ENCODE measurements around the gene CARM1.

The CARM1 gene

DNA sequence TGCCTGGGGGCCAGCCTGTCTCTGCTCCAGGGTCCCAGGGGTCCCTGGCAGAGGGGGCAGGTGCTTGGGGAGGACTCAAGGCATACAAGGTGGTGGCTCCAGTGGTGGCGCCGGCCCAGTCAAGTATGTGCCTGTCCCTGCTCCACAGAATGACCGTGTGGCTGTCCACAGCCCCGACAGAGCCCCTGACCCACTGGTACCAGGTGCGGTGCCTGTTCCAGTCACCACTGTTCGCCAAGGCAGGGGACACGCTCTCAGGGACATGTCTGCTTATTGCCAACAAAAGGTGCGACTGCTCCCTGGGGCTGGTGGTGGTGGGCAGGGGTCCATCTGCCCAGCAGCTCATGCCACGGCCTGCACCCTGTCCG, 48.9 kb downstream of the CARM1 start:
- H3K4me1 ChIP-seq (ENCODE audit: control insufficient read depth in 1 of 2, insufficient read depth in 2 of 2, low read length in 2 of 2) = no peaks in the 10 kb centered on the region
- H3K27ac ChIP-seq (ENCODE audit: low read depth, low read length) = no peak overlapping the region
- peaks cover 19 to 81% of the 10 kb centered on the region in 2 donors for H3K36me3 ChIP-seq (ENCODE audit: control insufficient read depth in 1 of 2, insufficient read depth in 2 of 2, low read length in 2 of 2)
- H3K4me3 ChIP-seq (ENCODE audit: low read depth in 1 of 2, low read length in 2 of 2) = no peak overlapping the region
- no peak overlapping the region for H3K9ac ChIP-seq (ENCODE audit: low read depth in 1 of 2, low read length in 2 of 2)
- H3K27me3 ChIP-seq (ENCODE audit: control insufficient read depth in 1 of 2, insufficient read depth in 2 of 2, low read length in 2 of 2) = no peaks in the 10 kb centered on the region
- no peaks in the 10 kb centered on the region for H3K9me3 ChIP-seq (ENCODE audit: control insufficient read depth in 1 of 2, low read length in 2 of 2)

DNA sequence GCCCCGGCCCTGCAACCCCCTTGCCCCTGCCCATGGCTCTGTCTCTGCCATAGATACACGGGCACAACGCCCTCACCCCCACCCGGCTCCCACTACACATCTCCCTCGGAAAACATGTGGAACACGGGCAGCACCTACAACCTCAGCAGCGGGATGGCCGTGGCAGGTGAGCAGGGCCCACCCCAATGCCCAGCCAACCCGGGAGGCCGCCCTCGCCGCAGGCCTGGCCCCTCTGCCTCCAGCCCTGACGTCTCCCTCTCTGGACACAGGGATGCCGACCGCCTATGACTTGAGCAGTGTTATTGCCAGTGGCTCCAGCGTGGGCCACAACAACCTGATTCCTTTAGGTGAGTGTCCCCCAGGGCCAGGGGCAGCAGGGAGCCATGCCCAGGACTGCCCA, 49.4 kb downstream of the CARM1 start:
- Histone ChIP-seq H3K9me3 (ENCODE audit: control insufficient read depth in 1 of 2, low read length in 2 of 2) (no peaks in the 10 kb centered on the region), H3K36me3 (ENCODE audit: control insufficient read depth in 1 of 2, insufficient read depth in 2 of 2, low read length in 2 of 2) (peaks cover 22 to 79% of the 10 kb centered on the region in 2 donors), H3K4me3 (ENCODE audit: low read depth in 1 of 2, low read length in 2 of 2) (no peak overlapping the region), H3K27ac (ENCODE audit: low read depth, low read length) (no peak overlapping the region), H3K27me3 (ENCODE audit: control insufficient read depth in 1 of 2, insufficient read depth in 2 of 2, low read length in 2 of 2) (no peaks in the 10 kb centered on the region), H3K9ac (ENCODE audit: low read depth in 1 of 2, low read length in 2 of 2) (no peak overlapping the region), H3K4me1 (ENCODE audit: control insufficient read depth in 1 of 2, insufficient read depth in 2 of 2, low read length in 2 of 2) (no peaks in the 10 kb centered on the region)

DNA sequence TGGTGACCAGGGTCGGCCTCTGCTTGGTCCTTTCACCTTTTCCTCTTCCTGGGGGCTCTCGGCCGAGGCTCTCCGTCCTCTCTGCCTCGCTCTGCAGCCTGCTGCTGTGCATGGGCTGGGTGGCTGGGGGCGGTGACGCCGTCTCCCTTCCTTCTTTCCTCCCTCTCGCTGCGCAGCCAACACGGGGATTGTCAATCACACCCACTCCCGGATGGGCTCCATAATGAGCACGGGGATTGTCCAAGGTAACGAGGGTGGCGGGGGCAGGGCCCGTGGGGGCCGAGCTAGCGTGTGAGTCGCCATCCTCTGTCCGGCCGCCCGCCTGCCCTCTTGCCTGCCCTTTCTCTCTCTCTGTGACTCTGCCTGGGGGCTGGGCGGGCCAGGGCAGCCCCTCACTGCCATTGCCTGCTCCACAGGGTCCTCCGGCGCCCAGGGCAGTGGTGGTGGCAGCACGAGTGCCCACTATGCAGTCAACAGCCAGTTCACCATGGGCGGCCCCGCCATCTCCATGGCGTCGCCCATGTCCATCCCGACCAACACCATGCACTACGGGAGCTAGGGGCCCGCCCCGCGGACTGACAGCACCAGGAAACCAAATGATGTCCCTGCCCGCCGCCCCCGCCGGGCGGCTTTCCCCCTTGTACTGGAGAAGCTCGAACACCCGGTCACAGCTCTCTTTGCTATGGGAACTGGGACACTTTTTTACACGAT, 50.0 kb downstream of the CARM1 start:
- H3K4me1 ChIP-seq (ENCODE audit: control insufficient read depth in 1 of 2, insufficient read depth in 2 of 2, low read length in 2 of 2) = no peaks in the 10 kb centered on the region
- no peaks in the 10 kb centered on the region for H3K27me3 ChIP-seq (ENCODE audit: control insufficient read depth in 1 of 2, insufficient read depth in 2 of 2, low read length in 2 of 2)
- H3K27ac ChIP-seq (ENCODE audit: low read depth, low read length) = no peak overlapping the region
- H3K4me3 ChIP-seq (ENCODE audit: low read depth in 1 of 2, low read length in 2 of 2) = no peak overlapping the region
- H3K36me3 ChIP-seq (ENCODE audit: control insufficient read depth in 1 of 2, insufficient read depth in 2 of 2, low read length in 2 of 2) = peaks cover 22 to 74% of the 10 kb centered on the region in 2 donors
- no peaks in the 10 kb centered on the region for H3K9me3 ChIP-seq (ENCODE audit: control insufficient read depth in 1 of 2, low read length in 2 of 2)
- no peak overlapping the region for H3K9ac ChIP-seq (ENCODE audit: low read depth in 1 of 2, low read length in 2 of 2)

DNA sequence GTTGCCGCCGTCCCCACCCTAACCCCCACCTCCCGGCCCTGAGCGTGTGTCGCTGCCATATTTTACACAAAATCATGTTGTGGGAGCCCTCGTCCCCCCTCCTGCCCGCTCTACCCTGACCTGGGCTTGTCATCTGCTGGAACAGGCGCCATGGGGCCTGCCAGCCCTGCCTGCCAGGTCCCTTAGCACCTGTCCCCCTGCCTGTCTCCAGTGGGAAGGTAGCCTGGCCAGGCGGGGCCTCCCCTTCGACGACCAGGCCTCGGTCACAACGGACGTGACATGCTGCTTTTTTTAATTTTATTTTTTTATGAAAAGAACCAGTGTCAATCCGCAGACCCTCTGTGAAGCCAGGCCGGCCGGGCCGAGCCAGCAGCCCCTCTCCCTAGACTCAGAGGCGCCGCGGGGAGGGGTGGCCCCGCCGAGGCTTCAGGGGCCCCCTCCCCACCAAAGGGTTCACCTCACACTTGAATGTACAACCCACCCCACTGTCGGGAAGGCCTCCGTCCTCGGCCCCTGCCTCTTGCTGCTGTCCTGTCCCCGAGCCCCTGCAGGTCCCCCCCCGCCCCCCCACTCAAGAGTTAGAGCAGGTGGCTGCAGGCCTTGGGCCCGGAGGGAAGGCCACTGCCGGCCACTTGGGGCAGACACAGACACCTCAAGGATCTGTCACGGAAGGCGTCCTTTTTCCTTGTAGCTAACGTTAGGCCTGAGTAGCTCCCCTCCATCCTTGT, 50.7 kb downstream of the CARM1 start:
- Histone ChIP-seq H3K9me3 (ENCODE audit: control insufficient read depth in 1 of 2, low read length in 2 of 2) (no peaks in the 10 kb centered on the region), H3K4me3 (ENCODE audit: low read depth in 1 of 2, low read length in 2 of 2) (no peak overlapping the region), H3K4me1 (ENCODE audit: control insufficient read depth in 1 of 2, insufficient read depth in 2 of 2, low read length in 2 of 2) (no peaks in the 10 kb centered on the region), H3K27me3 (ENCODE audit: control insufficient read depth in 1 of 2, insufficient read depth in 2 of 2, low read length in 2 of 2) (no peaks in the 10 kb centered on the region), H3K27ac (ENCODE audit: low read depth, low read length) (no peak overlapping the region), H3K9ac (ENCODE audit: low read depth in 1 of 2, low read length in 2 of 2) (no peak overlapping the region), H3K36me3 (ENCODE audit: control insufficient read depth in 1 of 2, insufficient read depth in 2 of 2, low read length in 2 of 2) (peaks cover 22 to 69% of the 10 kb centered on the region in 2 donors)

DNA sequence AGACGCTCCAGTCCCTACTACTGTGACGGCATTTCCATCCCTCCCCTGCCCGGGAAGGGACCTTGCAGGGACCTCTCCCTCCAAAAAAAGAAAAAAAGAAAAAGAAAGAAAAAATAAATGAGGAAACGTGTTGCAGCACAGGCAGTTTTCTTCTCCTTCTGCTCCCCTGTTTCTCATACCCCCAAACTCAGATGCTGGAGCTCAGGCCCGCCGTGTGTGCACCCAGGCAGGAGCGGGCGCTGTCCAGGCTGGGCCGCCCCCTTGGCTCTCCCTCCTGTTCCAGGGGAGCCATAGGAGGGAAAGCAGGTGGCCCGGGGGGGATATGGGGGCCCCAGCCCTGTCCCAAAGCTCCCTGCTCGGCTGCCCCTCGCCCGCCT, 51.3 kb downstream of the CARM1 start:
- peaks cover 22 to 69% of the 10 kb centered on the region in 2 donors for H3K36me3 ChIP-seq (ENCODE audit: control insufficient read depth in 1 of 2, insufficient read depth in 2 of 2, low read length in 2 of 2)
- no peak overlapping the region for H3K9ac ChIP-seq (ENCODE audit: low read depth in 1 of 2, low read length in 2 of 2)
- H3K27me3 ChIP-seq (ENCODE audit: control insufficient read depth in 1 of 2, insufficient read depth in 2 of 2, low read length in 2 of 2) = no peaks in the 10 kb centered on the region
- H3K4me3 ChIP-seq (ENCODE audit: low read depth in 1 of 2, low read length in 2 of 2) = no peak overlapping the region
- peaks cover 4 to 5% of the 10 kb centered on the region in 2 donors for H3K4me1 ChIP-seq (ENCODE audit: control insufficient read depth in 1 of 2, insufficient read depth in 2 of 2, low read length in 2 of 2)
- H3K9me3 ChIP-seq (ENCODE audit: control insufficient read depth in 1 of 2, low read length in 2 of 2) = no peaks in the 10 kb centered on the region
- H3K27ac ChIP-seq (ENCODE audit: low read depth, low read length) = no peak overlapping the region

DNA sequence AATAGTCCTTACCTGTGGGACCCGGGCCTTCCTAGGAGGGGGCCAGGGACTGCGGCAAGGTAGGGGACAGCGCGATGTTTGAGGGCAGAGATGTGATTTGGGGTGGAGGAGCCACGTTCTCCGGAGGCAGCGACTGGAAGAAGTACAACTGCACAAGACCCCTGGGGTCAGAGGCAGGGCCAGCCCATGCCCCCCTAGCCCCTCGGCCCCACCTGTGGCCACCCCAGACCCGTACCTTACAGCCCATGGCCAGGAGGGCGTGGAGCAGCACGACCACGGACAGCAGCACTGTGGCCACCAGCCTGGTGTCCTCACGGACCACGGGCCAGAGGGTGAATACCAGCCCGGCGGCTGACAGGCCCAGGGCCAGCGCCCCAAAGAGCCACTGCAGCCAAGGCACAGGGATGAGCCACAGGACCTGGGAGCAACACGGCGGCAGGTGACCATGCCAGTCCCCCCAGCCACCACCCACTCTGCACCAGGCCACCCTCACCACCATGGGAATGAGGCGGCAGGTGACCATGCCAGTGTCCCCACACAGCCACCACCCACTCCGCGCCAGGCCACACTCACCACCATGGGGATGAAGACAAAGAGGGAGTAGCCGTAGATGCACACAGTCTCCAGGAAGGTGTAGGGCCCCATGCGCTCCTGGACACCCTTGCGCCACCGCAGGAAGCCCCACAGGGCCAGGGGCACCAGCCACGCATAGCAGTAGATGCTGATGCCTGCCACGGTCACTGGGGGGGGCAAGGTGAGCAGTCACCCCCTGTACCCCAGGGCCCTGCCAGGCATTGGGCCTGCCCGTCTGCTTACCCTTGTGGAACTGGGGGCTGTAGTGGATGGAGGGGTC, 52.1 kb downstream of the CARM1 start:
- Histone ChIP-seq H3K27ac (ENCODE audit: low read depth, low read length) (no peak overlapping the region), H3K9ac (ENCODE audit: low read depth in 1 of 2, low read length in 2 of 2) (no peak overlapping the region), H3K36me3 (ENCODE audit: control insufficient read depth in 1 of 2, insufficient read depth in 2 of 2, low read length in 2 of 2) (peaks cover 22 to 62% of the 10 kb centered on the region in 2 donors), H3K4me1 (ENCODE audit: control insufficient read depth in 1 of 2, insufficient read depth in 2 of 2, low read length in 2 of 2) (peaks cover 5 to 10% of the 10 kb centered on the region in 2 donors), H3K9me3 (ENCODE audit: control insufficient read depth in 1 of 2, low read length in 2 of 2) (no peaks in the 10 kb centered on the region), H3K27me3 (ENCODE audit: control insufficient read depth in 1 of 2, insufficient read depth in 2 of 2, low read length in 2 of 2) (no peaks in the 10 kb centered on the region), H3K4me3 (ENCODE audit: low read depth in 1 of 2, low read length in 2 of 2) (no peak overlapping the region)

DNA sequence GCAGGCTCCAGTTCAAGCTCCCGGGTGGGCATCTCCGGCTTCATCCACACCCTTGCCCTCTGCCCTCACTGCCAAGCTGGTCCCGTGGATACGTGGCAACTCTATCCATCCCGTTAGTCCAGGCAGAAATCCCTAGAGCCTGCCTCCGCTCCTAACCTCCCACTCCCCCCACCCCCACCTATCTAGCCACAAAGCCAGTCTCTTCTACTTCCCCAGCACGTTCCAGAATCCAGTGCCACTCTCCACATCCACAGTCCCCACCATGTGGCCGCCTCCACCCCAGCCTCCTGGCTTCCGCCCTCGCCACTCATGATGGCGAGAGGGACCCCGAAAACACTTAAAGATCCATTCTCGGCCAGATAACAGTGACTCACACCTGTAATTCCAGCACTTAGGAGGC, 53.2 kb downstream of the CARM1 start:
- Histone ChIP-seq H3K27me3 (ENCODE audit: control insufficient read depth in 1 of 2, insufficient read depth in 2 of 2, low read length in 2 of 2) (no peaks in the 10 kb centered on the region), H3K9me3 (ENCODE audit: control insufficient read depth in 1 of 2, low read length in 2 of 2) (no peaks in the 10 kb centered on the region), H3K27ac (ENCODE audit: low read depth, low read length) (no peak overlapping the region), H3K36me3 (ENCODE audit: control insufficient read depth in 1 of 2, insufficient read depth in 2 of 2, low read length in 2 of 2) (peaks cover 16 to 53% of the 10 kb centered on the region in 2 donors), H3K4me1 (ENCODE audit: control insufficient read depth in 1 of 2, insufficient read depth in 2 of 2, low read length in 2 of 2) (peaks cover 7 to 17% of the 10 kb centered on the region in 2 donors), H3K9ac (ENCODE audit: low read depth in 1 of 2, low read length in 2 of 2) (no peak overlapping the region), H3K4me3 (ENCODE audit: low read depth in 1 of 2, low read length in 2 of 2) (no peak overlapping the region)

DNA sequence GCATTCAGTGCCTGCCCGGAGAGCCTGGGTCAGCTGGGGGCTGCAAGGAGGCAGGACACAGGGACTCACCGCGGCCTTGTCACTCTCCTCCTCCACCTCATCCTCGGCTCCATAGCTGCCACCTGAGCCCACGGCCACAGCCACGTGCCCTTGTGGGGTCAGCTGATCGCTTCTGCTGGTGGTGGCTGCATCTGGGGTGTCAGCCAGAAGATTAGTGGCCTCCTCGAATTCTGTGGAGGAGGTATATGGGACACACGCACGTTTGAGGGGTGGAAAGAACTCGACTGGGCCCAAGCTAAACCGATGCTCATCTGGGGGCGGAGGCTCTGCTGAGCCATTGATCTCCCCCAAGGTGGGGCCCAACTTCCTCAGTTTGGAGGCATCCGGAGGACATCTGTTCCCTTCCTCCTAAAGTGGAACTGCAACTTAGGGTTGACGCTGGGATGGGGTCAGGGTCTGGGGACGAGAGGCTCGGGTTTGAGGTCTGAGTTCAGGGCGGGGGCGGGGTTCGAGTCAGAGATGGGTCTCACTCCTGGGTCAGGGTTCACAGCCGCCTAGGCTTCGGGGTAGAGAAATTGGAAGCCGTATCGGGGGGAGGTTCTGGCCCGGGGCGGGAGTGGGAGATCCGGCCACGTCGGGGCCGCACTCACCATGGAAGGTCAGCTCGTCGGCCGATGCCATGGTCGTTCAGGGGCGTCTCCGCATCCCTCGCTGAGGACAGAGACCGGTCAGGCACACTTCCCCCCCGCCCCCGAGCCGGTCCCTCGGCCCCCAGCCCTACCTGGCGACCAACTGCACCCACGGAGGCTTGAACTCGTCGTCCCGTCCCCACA, 56.6 kb downstream of the CARM1 start:
- Histone ChIP-seq H3K4me1 (ENCODE audit: control insufficient read depth in 1 of 2, insufficient read depth in 2 of 2, low read length in 2 of 2) (peaks cover 15 to 25% of the 10 kb centered on the region in 2 donors), H3K9ac (ENCODE audit: low read depth in 1 of 2, low read length in 2 of 2) (peak overlapping the region; percentile 67 to 72), H3K9me3 (ENCODE audit: control insufficient read depth in 1 of 2, low read length in 2 of 2) (no peaks in the 10 kb centered on the region), H3K4me3 (ENCODE audit: low read depth in 1 of 2, low read length in 2 of 2) (peak overlapping the region; percentile 89), H3K27ac (ENCODE audit: low read depth, low read length) (peak overlapping the region; percentile 56), H3K27me3 (ENCODE audit: control insufficient read depth in 1 of 2, insufficient read depth in 2 of 2, low read length in 2 of 2) (no peaks in the 10 kb centered on the region), H3K36me3 (ENCODE audit: control insufficient read depth in 1 of 2, insufficient read depth in 2 of 2, low read length in 2 of 2) (peaks cover 8 to 26% of the 10 kb centered on the region in 2 donors)

DNA sequence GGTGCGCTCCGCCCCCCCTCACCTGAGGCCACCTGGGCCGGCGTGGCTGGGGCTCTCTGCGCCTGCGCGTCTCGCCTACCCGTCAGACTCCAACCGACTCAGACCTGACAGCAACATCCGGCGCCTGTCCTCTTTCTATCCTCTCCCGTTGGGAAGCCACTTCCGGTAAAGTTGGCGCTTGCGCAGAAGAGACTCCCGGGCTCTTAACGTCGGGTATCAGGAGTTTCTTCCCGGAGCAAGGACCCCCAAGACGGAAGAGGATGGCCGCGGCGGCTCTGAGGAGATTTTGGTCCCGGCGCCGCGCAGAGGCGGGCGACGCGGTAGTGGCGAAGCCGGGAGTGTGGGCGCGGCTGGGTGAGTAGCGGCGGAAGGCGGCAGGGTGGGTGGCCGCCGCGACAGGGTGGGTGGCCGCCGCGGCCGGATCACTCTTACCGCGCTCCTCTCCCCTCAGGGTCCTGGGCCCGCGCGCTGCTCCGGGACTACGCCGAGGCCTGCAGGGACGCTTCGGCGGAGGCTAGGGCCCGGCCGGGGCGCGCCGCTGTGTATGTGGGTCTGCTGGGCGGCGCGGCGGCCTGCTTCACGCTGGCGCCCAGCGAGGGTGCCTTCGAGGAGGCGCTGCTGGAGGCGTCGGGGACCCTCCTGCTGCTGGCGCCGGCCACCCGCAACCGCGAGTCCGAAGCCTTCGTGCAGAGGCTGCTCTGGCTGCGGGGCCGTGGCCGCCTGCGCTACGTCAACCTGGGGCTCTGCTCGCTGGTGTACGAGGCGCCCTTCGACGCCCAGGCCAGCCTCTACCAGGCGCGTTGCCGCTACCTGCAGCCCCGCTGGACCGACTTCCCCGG, 57.4 kb downstream of the CARM1 start, which contains the start of the genes TIMM29 and YIPF2:
TIMM29 (plus strand) TSS at position 249 of the 839 bp plus-strand sequence; CDS start at position 261, 12 bp downstream.
YIPF2 (minus strand) TSS at position 77 of the 839 bp plus-strand sequence. CDS start 229 bp downstream, outside the sequence.
- peaks cover 15 to 25% of the 10 kb centered on the region in 2 donors for H3K4me1 ChIP-seq (ENCODE audit: control insufficient read depth in 1 of 2, insufficient read depth in 2 of 2, low read length in 2 of 2)
- peaks cover 5 to 19% of the 10 kb centered on the region in 2 donors for H3K36me3 ChIP-seq (ENCODE audit: control insufficient read depth in 1 of 2, insufficient read depth in 2 of 2, low read length in 2 of 2)
- H3K27ac ChIP-seq (ENCODE audit: low read depth, low read length) = peak within 1 kb of the TSS; percentile 56
- H3K9ac ChIP-seq (ENCODE audit: low read depth in 1 of 2, low read length in 2 of 2) = peak within 1 kb of the TSS; percentile 67 to 72
- H3K4me3 ChIP-seq (ENCODE audit: low read depth in 1 of 2, low read length in 2 of 2) = peak within 1 kb of the TSS; percentile 89
- no peaks in the 10 kb centered on the region for H3K9me3 ChIP-seq (ENCODE audit: control insufficient read depth in 1 of 2, low read length in 2 of 2)
- H3K27me3 ChIP-seq (ENCODE audit: control insufficient read depth in 1 of 2, insufficient read depth in 2 of 2, low read length in 2 of 2) = no peaks in the 10 kb centered on the region

All from duodenal mucosa (tissue), 2 donors.